B cell (primary cell): Measurements from ENCODE around the gene CHCHD1. TPM values are rescaled to one million over a fixed set of nuclear protein-coding genes. Genes with fewer than 3 reads are reported as not detected.

Experiments used
- ATAC-seq: fragments of 200-7000 bp; cut with Tn5 transposase; one replicate; pipeline ENCODE4 v1.10.0; 2021; ENCODE audit warnings: low read depth, mild to moderate bottlenecking, moderate number of reproducible peaks, moderate library complexity
- CTCF ChIA-PET: fragments of 350-600 bp; sonication (Branson Sonifier 250); formaldehyde crosslinking; loops from one replicate; lab custom pipeline; 2021; ENCODE audit warnings: antibody characterized with exemption, inconsistent platforms; lab: Charles Lee
- POLR2A ChIA-PET: fragments of 350-600 bp; sonication (Branson Sonifier 250); formaldehyde crosslinking; loops from one replicate; lab custom pipeline; 2021; ENCODE audit warnings: antibody characterized with exemption; lab: Charles Lee
- DNase-seq: peaks from one replicate; pipeline ENCODE4 v3.0.0; 2013
- H2AFZ ChIP-seq: 2 replicates; pipeline ENCODE4 v1.6.1; 2012; ENCODE audit warnings: mild to moderate bottlenecking, low read depth, low read length; ENCODE audit not compliant: insufficient read depth, poor library complexity, severe bottlenecking
- H3K27ac ChIP-seq, 2 donors: 1 replicate in 1 of 2; 2 replicates in 1 of 2; pipeline ENCODE4 v1.5.1; 2012 to 2013; ENCODE audit warnings: low read length in 2 of 2, mild to moderate bottlenecking in 2 of 2, moderate library complexity in 1 of 2
- H3K27me3 ChIP-seq, 4 experiments: fragments of 200-600 bp in 1 of 4; sonication (generic) in 1 of 4; replicated peaks in 1 of 4; 1 replicate in 2 of 4; 2 replicates in 2 of 4; pipeline versions ENCODE4 v1.6.1 to v1.7.0; 2013 to 2016; ENCODE audit warnings: low read length in 3 of 4, mild to moderate bottlenecking in 2 of 4, mixed read lengths in 1 of 4, moderate library complexity in 1 of 4; ENCODE audit not compliant: insufficient read depth in 4 of 4, control insufficient read depth in 3 of 4; ENCODE audit errors: control extremely low read depth in 1 of 4
- H3K36me3 ChIP-seq, 2 experiments: replicated peaks in 1 of 2; 1 replicate in 1 of 2; 2 replicates in 1 of 2; pipeline versions ENCODE4 v1.6.1 to v1.7.1; 2013; ENCODE audit warnings: low read length in 1 of 2; ENCODE audit not compliant: insufficient read depth in 2 of 2, control insufficient read depth in 1 of 2; ENCODE audit errors: control extremely low read depth in 1 of 2, extremely low read depth in 1 of 2
- H3K4me1 ChIP-seq, 2 donors: fragments of 200-600 bp in 1 of 2; sonication (generic) in 1 of 2; 1 replicate in 1 of 2; 2 replicates in 1 of 2; pipeline versions ENCODE4 v1.5.1 to v1.6.1; 2013 to 2017; ENCODE audit warnings: low read length in 2 of 2; ENCODE audit not compliant: control insufficient read depth in 2 of 2, insufficient read depth in 2 of 2
- H3K4me2 ChIP-seq: replicated peaks from 2 replicates; pipeline ENCODE3; 2012; ENCODE audit warnings: mild to moderate bottlenecking, low read depth, low read length; ENCODE audit not compliant: poor library complexity, severe bottlenecking
- H3K4me3 ChIP-seq, 5 experiments: fragments of 200-600 bp in 1 of 5; sonication (generic) in 1 of 5; 1 replicate in 3 of 5; 2 replicates in 2 of 5; pipeline versions ENCODE4 v1.5.1 to v1.7.0; 2011 to 2016; ENCODE audit warnings: low read length in 4 of 5, mild to moderate bottlenecking in 4 of 5, low read depth in 2 of 5, control low read depth in 1 of 5, moderate library complexity in 1 of 5; ENCODE audit not compliant: insufficient read depth in 1 of 5; ENCODE audit errors: control extremely low read depth in 1 of 5, extremely low read depth in 1 of 5
- H3K79me2 ChIP-seq: fragments of 200-600 bp; sonication (generic); one replicate; pipeline ENCODE4 v1.6.0; 2016; ENCODE audit warnings: low read length; ENCODE audit not compliant: control insufficient read depth, insufficient read depth
- H3K9ac ChIP-seq: fragments of 200-600 bp; sonication (generic); 2 replicates; pipeline ENCODE4 v1.6.1; 2017; ENCODE audit warnings: mild to moderate bottlenecking, low read length, moderate library complexity
- H3K9me3 ChIP-seq, 3 donors: one replicate each; pipeline versions ENCODE4 v1.6.1 to v1.7.1; 2013; ENCODE audit warnings: low read length in 2 of 3; ENCODE audit not compliant: control insufficient read depth in 2 of 3, insufficient read depth in 1 of 3; ENCODE audit errors: control extremely low read depth in 1 of 3
- H4K20me1 ChIP-seq: 2 replicates; pipeline ENCODE4 v1.6.0; 2012; ENCODE audit warnings: mild to moderate bottlenecking, low read length; ENCODE audit not compliant: insufficient read depth, control insufficient read depth, poor library complexity, severe bottlenecking
- H3K27ac Mint-ChIP-seq: one replicate; pipeline ENCODE4 v1.8.0; 2021; ENCODE audit warnings: mixed read lengths
- H3K27me3 Mint-ChIP-seq: one replicate; pipeline ENCODE4 v1.8.0; 2021; ENCODE audit warnings: mixed read lengths
- H3K4me1 Mint-ChIP-seq: one replicate; pipeline ENCODE4 v1.8.0; 2021; ENCODE audit warnings: mixed read lengths
- H3K4me3 Mint-ChIP-seq: one replicate; pipeline ENCODE4 v1.8.0; 2021; ENCODE audit warnings: mixed read lengths
- H3K9me3 Mint-ChIP-seq: one replicate; pipeline ENCODE4 v1.8.0; 2022; ENCODE audit warnings: mixed read lengths; ENCODE audit not compliant: insufficient read depth
- EZH2 ChIP-seq: IDR thresholded peaks from 2 replicates; pipeline ENCODE4 v1.6.1; 2012; ENCODE audit warnings: borderline replicate concordance, low read depth, mild to moderate bottlenecking, moderate library complexity, low read length; ENCODE audit not compliant: insufficient read depth, poor library complexity, severe bottlenecking
- WGBS: methylation state at CpG from one replicate; pipeline ENCODE4 v1.1.5; 2013; ENCODE audit warnings: missing lambda C conversion rate; ENCODE audit not compliant: insufficient coverage; 5-methylcytosine and 5-hydroxymethylcytosine counted together
- intact Hi-C: fragments of 100-400 bp; cut with micrococcal nuclease; formaldehyde crosslinking; loops from one replicate; pipeline ENCODE4 v1.10.0; 2022
- polyA plus RNA-seq: library from polyadenylated mRNA; depleted of rRNA; stranded (reverse); fragments of >200 nt; gene quantifications from 2 replicates; pipeline ENCODE4 v1.2.3, GENCODE V29; 2012
- total RNA-seq, 2 donors: library from RNA; stranded (reverse); fragments of 120-200 nt in 1 of 2; gene quantifications; 1 replicate in 1 of 2; 2 replicates in 1 of 2; pipeline versions ENCODE4 v1.2.3 to v1.2.4, GENCODE V29; 2013 to 2022
- TF ChIP-seq, protein P1 (sequence below): fragments of 200-600 bp; IDR thresholded peaks from one replicate; pipeline ENCODE4 v1.8.0; 2022; ENCODE audit warnings: antibody characterized with exemption, mild to moderate bottlenecking

The CHCHD1 gene
- total and polyA plus RNA-seq, 2 donors (not counting 1 experiment from before 2014, with no cell fraction given): 11.9 to 14.7 TPM

DNA sequence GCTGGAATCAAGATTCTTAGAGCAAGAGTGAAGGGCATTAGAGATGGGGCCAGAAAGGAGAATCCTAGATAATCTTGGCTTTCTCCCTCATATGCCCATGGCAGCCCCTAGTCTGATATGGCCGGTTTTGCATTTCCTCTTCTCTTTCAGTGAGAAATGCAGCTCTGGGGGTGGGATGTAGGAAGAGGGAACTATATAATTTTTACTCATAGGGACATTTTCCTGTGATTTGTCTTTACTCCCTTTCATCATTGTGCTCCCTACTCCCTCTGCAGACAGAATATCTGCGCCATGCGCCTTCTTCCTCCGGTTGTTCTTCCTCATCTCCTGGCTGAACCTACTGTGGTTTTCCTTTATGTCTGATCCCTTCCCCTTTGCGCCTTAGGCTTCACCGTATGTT is 16.8 kb upstream of the CHCHD1 start:
- no peak overlapping the region for H3K27ac Mint-ChIP-seq
- CTCF ChIA-PET: no interaction called here
- 96% methylated on average over 4 of the region's 6 CpGs for WGBS

DNA sequence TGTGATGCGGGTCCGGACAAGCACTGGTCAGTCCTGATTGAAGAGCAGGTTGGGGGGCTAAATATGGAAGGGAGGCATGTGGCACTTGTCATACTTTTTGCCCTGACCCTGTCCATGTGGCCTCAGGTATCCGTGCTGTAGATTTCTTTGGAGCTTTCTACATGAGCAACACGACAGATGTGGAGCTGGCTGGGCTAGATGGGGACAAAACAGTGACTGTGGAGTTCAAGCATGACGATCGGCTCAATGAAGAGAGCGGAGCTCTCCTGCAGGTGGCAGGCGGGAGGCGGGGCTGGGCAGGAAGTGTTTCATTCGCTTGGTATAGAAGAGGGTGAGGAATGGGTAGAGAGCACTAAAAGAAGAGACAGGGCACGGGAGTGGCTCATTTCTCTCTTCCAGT is 13.0 kb upstream of the CHCHD1 start:
- H3K9ac ChIP-seq: no peak overlapping the region
- Mint-ChIP-seq H3K9me3 (no peaks in the 10 kb centered on the region), H3K27me3 (no peaks in the 10 kb centered on the region), H3K4me1 (peaks cover 42% of the 10 kb centered on the region), H3K4me3 (peak overlapping the region; percentile 44), H3K27ac (peak overlapping the region; percentile 76)
- peak overlapping the region; percentile 15 for H3K4me2 ChIP-seq
- peaks cover 6% of the 10 kb centered on the region for H4K20me1 ChIP-seq
- DNase-seq (peak; percentile 65), ATAC-seq (peak; percentile 26)
- WGBS: 76% methylated on average over 9 of the region's 11 CpGs
- no peak overlapping the region for H3K4me3 ChIP-seq
- peak overlapping the region in 1 of 2 donors; percentile 8 for H3K27ac ChIP-seq
- H3K27me3 ChIP-seq: no peaks in the 10 kb centered on the region
- ChIA-PET POLR2A (interaction anchor here (1.2 to 1.4 kb wide), 4 partner anchors 13 to 25 kb away, joined by 4 to 6 read pairs (median 4); partner anchors contain the start of genes CHCHD1, SEC24C and ZSWIM8), CTCF (interaction anchor here (1.0 to 2.4 kb wide), 6 partner anchors 9 to 173 kb away, joined by 3 to 10 read pairs (median 4); partner anchors contain the start of genes CHCHD1 and SEC24C)
- H3K4me1 ChIP-seq: peaks cover 16 to 31% of the 10 kb centered on the region in 2 donors
- TF ChIP-seq, protein P1, sequence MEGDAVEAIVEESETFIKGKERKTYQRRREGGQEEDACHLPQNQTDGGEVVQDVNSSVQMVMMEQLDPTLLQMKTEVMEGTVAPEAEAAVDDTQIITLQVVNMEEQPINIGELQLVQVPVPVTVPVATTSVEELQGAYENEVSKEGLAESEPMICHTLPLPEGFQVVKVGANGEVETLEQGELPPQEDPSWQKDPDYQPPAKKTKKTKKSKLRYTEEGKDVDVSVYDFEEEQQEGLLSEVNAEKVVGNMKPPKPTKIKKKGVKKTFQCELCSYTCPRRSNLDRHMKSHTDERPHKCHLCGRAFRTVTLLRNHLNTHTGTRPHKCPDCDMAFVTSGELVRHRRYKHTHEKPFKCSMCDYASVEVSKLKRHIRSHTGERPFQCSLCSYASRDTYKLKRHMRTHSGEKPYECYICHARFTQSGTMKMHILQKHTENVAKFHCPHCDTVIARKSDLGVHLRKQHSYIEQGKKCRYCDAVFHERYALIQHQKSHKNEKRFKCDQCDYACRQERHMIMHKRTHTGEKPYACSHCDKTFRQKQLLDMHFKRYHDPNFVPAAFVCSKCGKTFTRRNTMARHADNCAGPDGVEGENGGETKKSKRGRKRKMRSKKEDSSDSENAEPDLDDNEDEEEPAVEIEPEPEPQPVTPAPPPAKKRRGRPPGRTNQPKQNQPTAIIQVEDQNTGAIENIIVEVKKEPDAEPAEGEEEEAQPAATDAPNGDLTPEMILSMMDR: peak; percentile 51
- no peak for TF ChIP-seq EZH2
- peaks cover 6 to 64% of the 10 kb centered on the region in 2 experiments for H3K36me3 ChIP-seq
- peaks cover 15% of the 10 kb centered on the region for H3K79me2 ChIP-seq
- H2AFZ ChIP-seq: no peak overlapping the region
- intact Hi-C loops: no loop called here
- no peaks in the 10 kb centered on the region for H3K9me3 ChIP-seq

More for the DNA sequence above, 16.8 kb upstream of the CHCHD1 start:
- POLR2A ChIA-PET: interaction anchor here (0.6 kb wide), 1 partner anchor 27 kb away, joined by 3 read pairs; no protein-coding TSS in a partner anchor
- Histone ChIP-seq H3K9ac (no peak overlapping the region), H3K27me3 (no peaks in the 10 kb centered on the region), H3K4me1 (peaks cover 5 to 22% of the 10 kb centered on the region in 2 donors), H3K4me2 (no peak overlapping the region), H2AFZ (no peak overlapping the region), H4K20me1 (peaks cover 27% of the 10 kb centered on the region), H3K27ac (no peak overlapping the region), H3K4me3 (no peak overlapping the region), H3K79me2 (peaks cover 7% of the 10 kb centered on the region), H3K36me3 (peaks cover 6 to 91% of the 10 kb centered on the region in 2 experiments), H3K9me3 (no peaks in the 10 kb centered on the region)
- ATAC-seq (no peak), DNase-seq (no peak)
- intact Hi-C loops: no loop called here
- H3K9me3 Mint-ChIP-seq: no peaks in the 10 kb centered on the region
- peaks cover 26% of the 10 kb centered on the region for H3K4me1 Mint-ChIP-seq
- no peak overlapping the region for H3K4me3 Mint-ChIP-seq
- TF ChIP-seq EZH2: no peak
- no peaks in the 10 kb centered on the region for H3K27me3 Mint-ChIP-seq
